Stimulated activated CD8-positive, alpha-beta memory T cell treated with anti-CD3 and anti-CD28 coated beads, Interleukin-15, amount 100 ng/mL, for 4 hours (primary cell): ENCODE measurements around the gene CCNH.

Experiments
- DNase-seq, 2 donors: peaks; one replicate each; pipeline ENCODE4 v3.0.0-alpha.2; 2020; ENCODE audit warnings: low read depth in 2 of 2

CCNH gene

DNA sequence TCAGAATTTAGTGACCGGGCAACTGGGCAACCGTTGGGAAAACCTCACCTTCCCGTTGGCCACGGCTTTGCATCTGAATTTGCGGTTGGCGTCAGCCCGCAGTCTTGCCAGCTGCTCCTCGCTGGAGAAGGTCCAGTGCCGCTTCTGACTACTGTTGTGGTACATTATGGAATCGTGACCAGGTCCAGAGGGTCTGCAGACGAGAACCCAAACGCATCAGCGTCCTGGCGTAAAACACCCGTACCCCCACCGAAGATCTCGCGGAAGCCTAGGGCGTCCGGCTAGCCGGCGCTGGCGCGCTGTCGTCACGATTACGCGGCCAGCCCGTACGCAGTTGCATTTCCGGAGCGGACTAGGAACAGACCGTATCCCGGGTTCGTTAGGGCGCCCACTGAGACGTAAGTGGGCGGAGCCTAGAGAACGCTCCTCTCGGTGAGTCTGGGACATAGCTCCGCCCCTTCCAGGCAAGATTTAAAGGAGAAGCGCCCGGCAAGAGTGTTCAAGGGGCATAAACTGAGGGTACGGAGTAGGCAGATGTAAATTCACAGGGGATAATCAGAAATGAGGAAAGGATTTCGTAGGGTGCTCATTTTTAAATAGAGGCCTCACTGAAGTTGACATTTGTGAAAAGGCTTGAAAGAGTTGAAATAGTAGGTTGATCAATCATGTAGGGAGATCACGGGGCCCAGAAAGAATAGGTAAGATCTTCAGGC is at the start of gene CCNH:
Gene CCNH (minus strand): TSS at position 301 of the 713 bp plus-strand sequence. CDS start 136 bp downstream, at position 165.
- peak; percentile 92 to 95 for DNase-seq

DNA sequence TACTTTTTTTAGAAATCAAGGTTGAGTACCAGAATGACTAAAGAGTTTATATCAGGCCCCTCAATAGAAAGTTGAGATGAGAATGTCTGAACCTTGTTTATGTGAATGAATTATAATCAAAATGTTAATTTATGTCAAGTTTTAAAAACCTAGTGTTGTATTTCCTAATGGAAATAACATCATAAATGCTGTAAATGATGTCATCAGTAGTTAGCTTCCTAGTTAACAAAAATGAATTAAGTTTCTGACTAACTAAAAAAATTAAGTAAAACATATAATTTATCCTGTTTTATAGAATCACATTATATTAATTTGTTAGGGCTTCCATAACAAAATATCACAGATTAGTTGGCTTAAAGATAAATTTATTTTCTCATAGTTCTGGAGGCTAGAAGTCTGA is 45.0 kb upstream of the CCNH start:
- DNase-seq = no peak

- no peak for DNase-seq
Observed at GRCh38 chr5:87453801-87454200, 41.1 kb upstream of the CCNH start.

DNA sequence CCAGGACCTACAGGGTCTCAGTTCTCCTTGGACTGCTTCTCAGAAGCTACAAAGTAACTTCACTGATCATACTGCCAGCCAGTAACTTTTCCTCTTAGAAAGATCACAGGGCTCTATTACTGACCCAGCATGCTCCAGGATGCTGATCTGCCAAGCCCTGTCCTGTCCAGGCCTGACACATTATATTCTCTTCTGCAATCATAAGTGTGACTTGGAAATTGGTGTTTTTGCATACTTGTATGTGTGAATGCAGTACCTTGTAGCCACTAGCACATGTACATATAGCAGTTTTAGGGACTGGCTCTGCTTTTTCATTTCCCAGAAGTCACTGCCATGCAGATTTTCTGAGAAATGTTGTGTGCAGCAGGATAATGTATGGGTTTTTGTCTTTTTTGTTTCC is 40.1 kb upstream of the CCNH start:
- DNase-seq = no peak

- DNase-seq = no peak
Observed at GRCh38 chr5:87442419-87442818, 29.7 kb upstream of the CCNH start.

DNA sequence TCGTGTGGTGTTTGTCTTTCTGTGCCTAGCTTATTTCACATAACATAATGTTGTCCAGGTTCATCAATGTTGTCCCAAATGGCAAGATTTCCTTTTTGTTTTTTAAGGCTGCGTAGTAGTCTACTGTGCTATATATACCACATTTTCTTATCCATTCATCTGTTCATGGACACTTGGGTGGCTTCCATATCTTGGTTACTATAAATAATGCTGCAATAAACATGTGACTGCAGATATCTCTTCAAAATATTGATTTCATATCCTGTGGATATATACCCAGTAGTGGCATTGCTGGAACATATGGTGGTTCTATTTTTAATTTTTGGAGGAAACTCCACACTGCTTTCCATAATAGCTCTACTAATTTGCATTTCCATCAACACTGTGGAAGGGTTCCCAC is 25.5 kb upstream of the CCNH start:
- no peak for DNase-seq

GRCh38 chr5:87437724-87438123 is 25.0 kb upstream of the CCNH start:
- DNase-seq = no peak

GRCh38 chr5:87435144-87435694 is 22.5 kb upstream of the CCNH start:
- no peak for DNase-seq

DNA sequence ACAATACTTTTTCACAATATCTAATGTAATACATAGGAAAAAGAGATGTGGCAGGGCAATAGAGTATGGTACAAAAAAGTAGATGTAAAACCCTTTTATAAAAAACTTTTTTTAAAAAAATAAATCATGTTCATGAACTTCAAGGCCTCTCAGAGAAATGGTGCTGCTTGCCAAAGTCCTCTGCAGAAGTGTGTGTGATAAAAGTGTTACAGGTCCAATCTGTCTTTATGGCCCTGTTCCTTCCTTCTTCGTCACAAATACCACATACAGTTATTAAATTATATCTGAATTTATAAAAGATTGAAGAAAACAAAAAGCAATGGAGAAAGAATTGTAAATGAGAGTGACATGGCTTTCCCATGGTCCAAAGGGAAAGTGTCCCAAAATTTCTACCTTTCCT is 21.7 kb upstream of the CCNH start:
- no peak for DNase-seq

DNA sequence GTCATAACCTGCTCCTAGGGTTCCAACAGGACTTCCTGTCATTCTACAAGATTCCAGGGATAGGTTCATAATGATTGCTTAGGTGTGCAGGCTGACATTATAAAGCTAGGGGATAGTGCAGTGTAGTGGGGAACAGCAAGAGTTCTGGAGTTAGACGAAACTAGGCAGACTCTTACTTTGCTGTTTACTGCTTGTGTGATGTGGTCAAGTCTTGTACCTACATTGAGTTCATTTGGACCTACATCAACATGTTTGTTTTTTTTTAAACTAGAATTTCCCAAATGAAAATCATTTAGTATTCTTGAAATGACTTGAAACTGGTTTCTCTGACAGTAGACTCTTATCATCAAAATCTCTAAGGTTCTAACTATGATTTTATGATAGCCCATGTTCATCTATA is 21.2 kb upstream of the CCNH start:
- DNase-seq = no peak

- DNase-seq = no peak
Observed at GRCh38 chr5:87432460-87432859, 19.7 kb upstream of the CCNH start.

- DNase-seq = no peak
Observed at GRCh38 chr5:87430863-87431457, 18.2 kb upstream of the CCNH start.

DNA sequence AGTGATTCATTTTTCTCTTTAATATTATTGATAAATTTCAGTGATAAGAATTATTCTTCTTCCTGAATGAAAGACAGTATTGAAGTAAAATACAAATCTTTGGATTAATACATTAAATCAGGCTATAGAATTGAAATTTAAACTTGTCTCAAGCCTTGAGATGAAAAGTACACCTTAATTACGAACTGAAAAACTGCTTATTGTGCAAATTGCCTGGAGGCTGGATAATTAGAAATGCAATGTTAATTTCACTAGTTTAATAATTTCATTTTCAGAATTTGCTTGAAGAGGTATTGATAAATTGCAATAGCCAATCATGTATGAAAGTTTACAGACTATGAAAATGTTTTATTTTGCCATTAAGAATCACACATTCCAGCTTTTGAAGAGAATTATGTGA is 11.0 kb upstream of the CCNH start:
- no peak for DNase-seq

- no peak for DNase-seq
Observed at GRCh38 chr5:87421307-87421706, 8.6 kb upstream of the CCNH start.

DNA sequence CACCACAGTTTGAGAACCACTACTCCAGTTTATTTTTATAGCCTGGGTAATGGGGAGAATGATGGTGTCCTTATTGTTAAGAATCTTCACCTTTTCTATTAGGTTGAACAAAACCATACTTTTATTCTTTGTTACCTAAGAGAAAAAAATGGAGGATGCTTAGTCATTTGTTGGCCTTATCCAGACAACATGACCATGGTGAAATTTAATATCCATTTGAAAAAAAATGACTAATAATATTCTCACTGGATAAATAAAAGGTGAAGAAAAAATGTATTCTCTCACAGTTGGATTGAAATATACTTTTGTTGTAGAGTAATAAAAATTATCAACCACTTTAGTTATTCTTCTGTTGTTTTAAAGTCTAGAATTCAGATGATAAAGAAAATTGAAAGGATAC is 5.8 kb upstream of the CCNH start:
- no peak for DNase-seq

DNA sequence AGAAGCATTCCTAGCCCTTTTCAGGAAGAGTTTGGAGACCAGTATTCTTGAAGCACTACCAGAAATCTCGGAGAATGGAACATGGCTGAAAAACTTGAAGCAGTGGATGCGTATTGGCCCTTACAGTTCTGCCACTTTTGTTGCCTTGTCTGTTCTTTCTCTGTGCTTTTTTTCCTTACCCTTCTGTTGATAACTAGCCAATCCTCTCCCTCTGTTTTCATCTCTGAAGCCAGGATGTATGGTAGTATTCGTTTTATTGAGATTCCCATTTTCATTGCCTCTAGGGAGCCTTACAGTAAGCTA is 564 bp upstream of the CCNH start:
- no peak for DNase-seq

DNA sequence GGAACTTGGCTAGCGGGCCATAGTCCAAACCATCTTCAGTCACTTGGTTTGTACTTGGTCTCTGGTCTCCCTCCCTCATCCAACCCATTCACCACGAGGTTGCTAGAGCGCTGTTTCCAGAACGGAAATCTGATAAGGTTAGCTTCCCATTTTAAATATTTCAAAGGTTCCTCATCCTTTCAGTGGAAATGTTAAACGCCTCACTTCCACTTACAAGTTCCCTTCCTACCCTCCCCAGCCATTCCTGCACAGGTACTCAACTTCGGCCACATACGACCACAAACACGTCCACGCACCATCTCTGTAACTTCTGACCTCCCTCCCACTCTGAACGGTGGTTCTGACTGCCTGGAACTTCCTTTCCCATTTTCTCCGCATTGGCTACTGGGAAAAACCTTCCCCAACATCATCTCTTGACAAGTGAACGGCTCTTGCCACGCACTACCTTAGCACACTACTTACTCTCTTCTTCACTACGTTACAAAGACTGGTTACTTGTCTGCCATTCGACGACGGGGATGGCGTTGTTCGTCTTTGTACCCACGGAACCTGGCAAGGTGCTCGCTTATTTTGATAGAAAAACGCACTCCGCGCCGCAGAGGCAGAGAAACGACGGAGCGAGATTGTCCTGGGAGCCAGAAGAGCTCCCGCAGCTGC is 629 bp downstream of the CCNH start:
- DNase-seq = peak in 1 of 2 donors; percentile 4

GRCh38 chr5:87411586-87411972 is 1.2 kb downstream of the CCNH start:
- no peak for DNase-seq

DNA sequence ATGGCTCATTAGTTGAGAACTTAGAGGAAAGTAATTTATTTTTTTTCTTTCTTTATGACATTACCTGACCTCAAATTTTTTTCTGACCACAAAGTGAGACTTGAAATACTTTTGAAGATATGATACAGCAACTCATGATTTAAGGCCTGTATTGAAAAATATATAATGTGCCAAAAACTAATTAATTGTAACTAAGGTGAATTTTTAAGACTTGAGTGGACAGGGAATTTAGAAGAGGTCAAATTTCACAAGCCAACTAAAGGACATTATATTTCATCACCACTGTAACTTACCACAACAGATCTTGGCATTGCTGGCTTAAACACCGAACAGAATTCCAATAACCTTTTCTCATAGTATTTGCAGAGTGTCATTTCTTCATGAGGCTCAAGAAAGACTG is 1.8 kb downstream of the CCNH start:
- DNase-seq = no peak

- DNase-seq = no peak
Observed at GRCh38 chr5:87408204-87408603, 4.5 kb downstream of the CCNH start.

DNA sequence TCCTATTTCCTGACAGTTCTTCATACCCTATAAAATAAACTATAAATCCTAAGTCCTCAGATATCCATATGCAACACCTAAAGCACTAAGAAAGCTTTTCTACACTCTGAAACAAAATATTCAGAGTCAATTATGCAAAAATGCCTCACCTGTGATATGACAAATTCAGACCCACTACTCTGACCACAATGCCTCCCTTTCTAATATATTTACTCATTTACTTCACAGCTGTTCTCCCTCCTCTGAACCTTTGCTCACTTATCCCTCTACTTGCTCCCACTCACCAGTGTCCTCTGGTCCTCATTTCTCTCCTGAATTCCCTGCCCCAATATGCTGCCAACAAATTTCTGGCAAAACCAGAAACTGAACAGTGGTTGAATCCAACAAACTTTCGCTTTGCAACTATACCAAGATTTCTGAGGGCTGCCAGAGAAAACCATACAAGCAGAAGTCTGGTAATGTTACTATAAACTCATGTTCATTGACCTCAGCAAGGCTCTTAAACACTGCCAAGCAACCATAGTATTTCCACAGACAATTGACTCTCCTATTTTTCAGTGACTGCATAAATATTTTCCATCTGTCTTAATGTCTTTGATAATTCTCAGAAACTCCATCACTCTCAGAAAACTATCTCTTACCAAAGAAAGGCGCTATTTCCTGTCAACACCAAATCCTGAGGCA is 7.1 kb downstream of the CCNH start:
- DNase-seq = no peak

- DNase-seq = no peak
Observed at GRCh38 chr5:87404359-87404758, 8.4 kb downstream of the CCNH start.

GRCh38 chr5:87403899-87404298 is 8.8 kb downstream of the CCNH start:
- no peak for DNase-seq
